Gastroesophageal sphincter (tissue), 3 donors: ENCODE results near the gene OGFOD2.

Experiments used
- CTCF ChIP-seq, 4 experiments: fragments of 200-600 bp in 2 of 4; fragments of 450-650 bp in 2 of 4; sonication (generic) in 1 of 4; IDR thresholded peaks; one replicate each; pipeline ENCODE4 v1.5.1; 2017 to 2019; ENCODE audit warnings: antibody characterized with exemption in 4 of 4, mild to moderate bottlenecking in 2 of 4, moderate library complexity in 2 of 4
- POLR2A ChIP-seq, 2 donors: fragments of 450-650 bp; IDR thresholded peaks; one replicate each; pipeline ENCODE4 v1.6.1; 2017; ENCODE audit warnings: antibody characterized with exemption in 2 of 2, mild to moderate bottlenecking in 2 of 2, moderate library complexity in 1 of 2

GRCh38 chr12:122929148-122929538 lies 45.9 kb upstream of the OGFOD2 start:
- no peak for TF ChIP-seq CTCF (IDR thresholded peaks at IDR 0.05)
- no peak for TF ChIP-seq POLR2A (IDR thresholded peaks at IDR 0.05)
